Kidney epithelial cell (primary cell): Measurements from ENCODE around the gene LSM3. TPM values are rescaled to one million over a fixed set of nuclear protein-coding genes. Genes with fewer than 3 reads are reported as not detected.

Experiments used
- DNase-seq: peaks from one replicate; pipeline ENCODE4 v3.0.0-alpha.2; 2010; ENCODE audit warnings: low read depth
- H3K27me3 ChIP-seq: 2 replicates; pipeline ENCODE4 v1.6.0; 2011; ENCODE audit warnings: low read length; ENCODE audit not compliant: control insufficient read depth, insufficient read depth
- H3K36me3 ChIP-seq: 2 replicates; pipeline ENCODE4 v1.5.1; 2011; ENCODE audit warnings: low read length; ENCODE audit not compliant: control insufficient read depth, insufficient read depth
- H3K4me3 ChIP-seq: 2 replicates; pipeline ENCODE4 v1.5.1; 2011; ENCODE audit warnings: low read depth, mild to moderate bottlenecking, control low read depth, low read length
- CTCF ChIP-seq: IDR thresholded peaks from 2 replicates; pipeline ENCODE4 v1.5.1; 2011; ENCODE audit warnings: mild to moderate bottlenecking, moderate library complexity, low read length, control low read depth, inconsistent platforms; ENCODE audit not compliant: insufficient read depth, poor library complexity, severe bottlenecking
- total RNA-seq: library from RNA; depleted of rRNA; stranded (reverse); fragments of >200 nt; gene quantifications from 2 replicates; pipeline ENCODE4 v1.2.3, GENCODE V29; 2015

The LSM3 gene
- total RNA-seq, 1 donor from 2014 or later = 9.3 TPM

- Histone ChIP-seq H3K27me3 (no peaks in the 10 kb centered on the region), H3K4me3 (no peak overlapping the region), H3K36me3 (peaks cover 3% of the 10 kb centered on the region)
- no peak for TF ChIP-seq CTCF
- peak; percentile 99 for DNase-seq
Observed at GRCh38 chr3:14144423-14145075, 34.1 kb upstream of the LSM3 start.

- Histone ChIP-seq H3K36me3 (peaks cover 3% of the 10 kb centered on the region), H3K4me3 (no peak overlapping the region), H3K27me3 (no peaks in the 10 kb centered on the region)
- no peak for TF ChIP-seq CTCF
- DNase-seq = no peak
Observed at GRCh38 chr3:14145236-14145635, 33.4 kb upstream of the LSM3 start.

- TF ChIP-seq CTCF = no peak
- H3K27me3 ChIP-seq = no peaks in the 10 kb centered on the region
- no peak for DNase-seq
- H3K4me3 ChIP-seq = no peak overlapping the region
- H3K36me3 ChIP-seq = peaks cover 4% of the 10 kb centered on the region
Observed at GRCh38 chr3:14145670-14146380, 32.8 kb upstream of the LSM3 start.

GRCh38 chr3:14146381-14147065, 32.1 kb upstream of the LSM3 start:
- no peak for TF ChIP-seq CTCF
- Histone ChIP-seq H3K4me3 (no peak overlapping the region), H3K27me3 (no peaks in the 10 kb centered on the region), H3K36me3 (peaks cover 6% of the 10 kb centered on the region)
- DNase-seq = no peak

- Histone ChIP-seq H3K36me3 (peaks cover 4% of the 10 kb centered on the region), H3K4me3 (no peak overlapping the region), H3K27me3 (no peaks in the 10 kb centered on the region)
- no peak for TF ChIP-seq CTCF
- no peak for DNase-seq
Observed at GRCh38 chr3:14147066-14147435, 31.6 kb upstream of the LSM3 start.
